Fibroblast of mammary gland (primary cell): Measurements from ENCODE around the gene TP53AIP1.
"Not testable (repeated sequence)": the region's sequence is repeated elsewhere in the genome, so short reads cannot be mapped to it uniquely, and the experiment has no call there.

Experiments
- DNase-seq: peaks from one replicate; pipeline ENCODE4 v3.0.0-alpha.2; 2010; ENCODE audit warnings: low read depth
- H3K4me3 ChIP-seq: 2 replicates; pipeline ENCODE4 v1.5.1; 2011; ENCODE audit warnings: low read depth, mild to moderate bottlenecking, low read length, moderate library complexity; ENCODE audit not compliant: control insufficient read depth
- TF ChIP-seq, protein P1 (sequence below): conservative IDR thresholded peaks from 2 replicates; pipeline ENCODE4 v1.5.1; 2011; ENCODE audit warnings: low read depth, low read length, inconsistent platforms; ENCODE audit not compliant: control insufficient read depth, insufficient read depth

The TP53AIP1 gene

DNA sequence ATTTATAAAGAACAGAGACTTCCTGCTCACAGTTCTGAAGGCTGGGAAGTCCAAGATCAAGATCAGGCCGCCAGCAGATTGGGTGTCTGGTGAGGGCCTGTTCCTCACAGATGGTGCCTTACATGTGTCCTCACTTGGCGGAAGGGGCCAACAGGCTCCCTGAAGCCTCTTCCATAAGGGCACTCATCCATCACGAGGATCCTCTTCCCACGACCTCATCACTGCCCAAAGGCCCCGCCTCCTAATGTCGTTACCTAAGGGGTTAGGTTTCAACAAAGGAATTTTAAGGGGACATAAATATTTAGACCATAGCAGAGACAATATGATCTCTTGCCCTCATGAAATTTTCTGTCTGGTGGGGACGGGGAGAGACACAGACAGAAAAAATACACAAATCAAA, 18.6 kb downstream of the TP53AIP1 start:
- no peak for DNase-seq
- no peak overlapping the region for H3K4me3 ChIP-seq
- TF ChIP-seq, protein P1, sequence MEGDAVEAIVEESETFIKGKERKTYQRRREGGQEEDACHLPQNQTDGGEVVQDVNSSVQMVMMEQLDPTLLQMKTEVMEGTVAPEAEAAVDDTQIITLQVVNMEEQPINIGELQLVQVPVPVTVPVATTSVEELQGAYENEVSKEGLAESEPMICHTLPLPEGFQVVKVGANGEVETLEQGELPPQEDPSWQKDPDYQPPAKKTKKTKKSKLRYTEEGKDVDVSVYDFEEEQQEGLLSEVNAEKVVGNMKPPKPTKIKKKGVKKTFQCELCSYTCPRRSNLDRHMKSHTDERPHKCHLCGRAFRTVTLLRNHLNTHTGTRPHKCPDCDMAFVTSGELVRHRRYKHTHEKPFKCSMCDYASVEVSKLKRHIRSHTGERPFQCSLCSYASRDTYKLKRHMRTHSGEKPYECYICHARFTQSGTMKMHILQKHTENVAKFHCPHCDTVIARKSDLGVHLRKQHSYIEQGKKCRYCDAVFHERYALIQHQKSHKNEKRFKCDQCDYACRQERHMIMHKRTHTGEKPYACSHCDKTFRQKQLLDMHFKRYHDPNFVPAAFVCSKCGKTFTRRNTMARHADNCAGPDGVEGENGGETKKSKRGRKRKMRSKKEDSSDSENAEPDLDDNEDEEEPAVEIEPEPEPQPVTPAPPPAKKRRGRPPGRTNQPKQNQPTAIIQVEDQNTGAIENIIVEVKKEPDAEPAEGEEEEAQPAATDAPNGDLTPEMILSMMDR = no peak

DNA sequence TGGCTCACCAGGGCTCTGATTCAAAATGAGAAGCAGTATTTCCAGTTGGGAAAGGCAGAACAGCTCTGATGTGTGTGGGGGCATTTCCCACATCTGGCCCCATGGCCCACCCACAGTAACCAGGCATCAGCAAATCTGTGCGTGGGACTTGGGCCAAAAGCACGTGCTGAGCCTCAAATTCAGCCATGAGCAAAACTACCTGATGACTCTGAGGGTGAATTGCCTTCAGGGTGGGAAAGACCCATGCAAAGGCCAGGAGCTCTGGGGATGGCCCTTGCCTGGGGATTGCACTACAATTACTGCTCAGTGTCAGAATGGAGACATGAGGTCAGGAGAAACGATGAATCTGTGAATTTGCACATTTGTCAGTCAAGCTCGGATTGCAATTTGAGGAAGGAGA, 20.9 kb downstream of the TP53AIP1 start:
- DNase-seq = no peak
- H3K4me3 ChIP-seq = no peak overlapping the region
- TF ChIP-seq, protein P1 = no peak

DNA sequence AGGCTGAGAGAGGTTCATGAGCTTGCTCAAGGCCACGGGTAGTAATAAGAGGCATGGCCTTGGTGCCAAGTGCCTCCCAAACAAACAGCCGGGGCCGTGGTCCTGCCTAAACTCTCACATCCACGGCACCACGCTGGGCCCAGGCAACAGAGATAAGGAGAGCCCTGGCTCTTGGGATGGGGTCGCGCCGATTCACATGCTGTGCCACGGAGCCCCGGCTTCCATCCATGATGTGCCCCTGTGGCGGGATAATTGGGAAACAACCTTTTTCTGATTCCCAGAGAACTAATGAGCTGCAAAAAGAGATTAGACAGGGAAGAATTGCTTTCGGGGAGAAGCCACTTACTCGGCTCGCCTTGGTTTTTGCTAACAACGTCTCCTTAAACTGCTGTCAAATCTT, 22.0 kb downstream of the TP53AIP1 start:
- TF ChIP-seq, protein P1 = no peak
- H3K4me3 ChIP-seq = no peak overlapping the region
- DNase-seq = no peak

DNA sequence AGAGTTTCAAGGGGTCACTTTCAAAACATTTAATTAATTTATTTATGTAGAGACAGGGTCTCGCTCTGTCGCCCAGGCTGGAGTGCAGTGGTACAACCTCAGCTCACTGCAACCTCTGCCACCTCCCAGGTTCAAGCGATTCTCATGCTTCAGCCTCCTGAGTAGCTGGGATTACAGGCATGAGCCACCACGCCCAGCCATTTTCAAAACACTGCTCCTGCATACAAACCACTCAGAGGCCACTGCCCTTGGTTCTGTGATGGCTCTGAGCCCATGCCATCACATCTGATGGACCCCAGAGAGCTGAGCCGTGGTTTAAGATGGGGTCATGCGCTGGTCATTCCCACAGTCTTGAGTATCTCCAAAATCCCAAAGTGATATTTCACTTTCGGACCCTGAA, 23.0 kb downstream of the TP53AIP1 start:
- H3K4me3 ChIP-seq, DNase-seq: not testable (repeated sequence)

DNA sequence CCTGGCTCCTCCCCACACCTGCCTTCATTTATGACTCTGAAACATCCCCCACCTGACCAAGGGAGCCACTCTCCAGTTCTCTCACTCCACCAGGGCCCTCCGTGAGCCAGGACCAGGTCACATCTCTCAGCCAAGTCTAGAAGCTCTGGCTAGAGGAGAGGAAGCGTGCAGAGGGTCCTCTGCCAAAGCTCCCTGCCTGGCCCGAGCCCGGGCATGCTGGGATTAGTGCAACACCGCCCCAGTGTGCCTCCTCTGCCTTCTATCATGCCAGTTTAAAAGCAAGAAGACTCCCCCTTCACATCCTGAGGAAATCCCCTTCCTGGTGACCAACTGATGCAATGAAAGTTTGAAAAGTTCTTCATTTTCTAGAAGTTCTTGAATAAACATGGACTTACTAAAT, 23.5 kb downstream of the TP53AIP1 start:
- TF ChIP-seq, protein P1 = no peak
- no peak for DNase-seq
- H3K4me3 ChIP-seq = no peak overlapping the region

DNA sequence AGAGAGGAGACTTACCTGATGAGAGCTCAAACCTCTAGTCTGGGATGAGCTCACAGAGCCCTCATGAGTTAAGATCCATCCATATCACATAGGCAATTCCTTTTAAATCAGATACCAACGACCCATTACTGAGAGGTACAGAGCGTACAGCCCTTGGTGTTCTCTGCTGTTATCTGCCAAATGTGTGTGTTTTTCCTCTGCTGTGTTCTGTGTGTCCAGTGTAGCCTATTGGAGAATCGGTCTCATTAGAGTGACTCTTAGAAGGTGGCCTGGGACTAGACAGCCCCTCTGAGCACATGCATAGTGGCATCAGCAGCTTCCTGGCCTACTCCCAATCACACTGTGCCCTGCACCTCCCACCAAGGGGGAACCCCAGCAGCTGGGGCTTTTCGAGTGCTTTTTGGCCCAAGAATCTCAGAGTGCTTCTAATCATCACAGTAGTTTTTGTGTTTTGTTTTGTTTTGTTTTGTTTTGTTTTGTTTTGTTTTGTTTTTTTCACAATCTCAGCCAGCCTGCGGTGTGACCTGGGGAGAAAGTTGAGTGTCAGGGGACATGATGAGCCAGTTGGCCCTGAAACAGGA, 25.4 kb downstream of the TP53AIP1 start:
- TF ChIP-seq, protein P1 = no peak
- no peak for DNase-seq
- no peak overlapping the region for H3K4me3 ChIP-seq

DNA sequence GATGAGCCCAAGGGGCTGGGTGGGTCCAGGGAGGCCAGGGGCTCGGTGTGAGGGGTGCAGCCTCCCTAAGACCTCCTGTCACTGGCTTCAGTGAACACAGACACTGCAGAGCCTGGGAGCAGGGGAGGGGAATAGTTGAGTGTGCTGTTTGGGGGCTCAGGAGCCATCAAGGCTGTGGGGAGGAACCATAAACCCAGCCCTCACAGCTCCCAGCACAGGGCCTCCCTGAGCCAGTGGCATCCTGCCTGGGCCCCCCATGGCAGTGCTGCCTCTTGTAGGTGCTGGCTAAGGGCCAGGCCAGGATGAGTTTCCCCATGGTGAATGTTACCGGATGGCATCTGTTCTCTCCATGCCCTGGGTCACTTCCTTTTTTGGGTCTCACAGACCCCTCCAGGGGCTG, 26.0 kb downstream of the TP53AIP1 start:
- DNase-seq = no peak
- TF ChIP-seq, protein P1 = no peak
- no peak overlapping the region for H3K4me3 ChIP-seq
